Amygdala (tissue), 56 donors: ENCODE measurements around the gene GABBR2.

ENCODE experiments used
- DNase-seq, 56 donors: peaks; one replicate each; lab custom pipeline; 2025; lab: John Stamatoyannopoulos, UW

The GABBR2 gene

DNA sequence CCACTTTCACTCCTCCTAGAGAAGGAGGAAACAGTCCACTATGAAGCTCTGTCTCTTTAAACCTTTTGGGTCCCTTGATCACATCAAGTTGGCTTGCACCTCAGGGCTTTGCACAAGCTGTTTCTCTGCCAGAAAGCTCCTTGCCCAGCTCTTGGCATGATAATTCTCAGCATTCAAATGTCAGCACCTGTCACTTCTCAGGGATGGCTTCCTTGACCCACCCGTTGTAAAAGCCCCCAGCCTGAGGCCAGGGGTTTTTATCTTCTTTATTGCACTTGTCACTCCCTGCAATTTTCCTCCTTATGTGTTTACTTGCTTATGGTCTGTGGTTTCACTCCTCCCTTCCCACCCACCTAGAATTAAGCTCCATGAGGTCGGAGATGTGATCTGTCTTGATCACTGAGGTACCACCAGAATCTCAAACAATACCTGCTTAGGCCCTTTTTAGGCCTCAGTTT lies 252.6 kb downstream of the GABBR2 start:
- DNase-seq, result no peak

DNA sequence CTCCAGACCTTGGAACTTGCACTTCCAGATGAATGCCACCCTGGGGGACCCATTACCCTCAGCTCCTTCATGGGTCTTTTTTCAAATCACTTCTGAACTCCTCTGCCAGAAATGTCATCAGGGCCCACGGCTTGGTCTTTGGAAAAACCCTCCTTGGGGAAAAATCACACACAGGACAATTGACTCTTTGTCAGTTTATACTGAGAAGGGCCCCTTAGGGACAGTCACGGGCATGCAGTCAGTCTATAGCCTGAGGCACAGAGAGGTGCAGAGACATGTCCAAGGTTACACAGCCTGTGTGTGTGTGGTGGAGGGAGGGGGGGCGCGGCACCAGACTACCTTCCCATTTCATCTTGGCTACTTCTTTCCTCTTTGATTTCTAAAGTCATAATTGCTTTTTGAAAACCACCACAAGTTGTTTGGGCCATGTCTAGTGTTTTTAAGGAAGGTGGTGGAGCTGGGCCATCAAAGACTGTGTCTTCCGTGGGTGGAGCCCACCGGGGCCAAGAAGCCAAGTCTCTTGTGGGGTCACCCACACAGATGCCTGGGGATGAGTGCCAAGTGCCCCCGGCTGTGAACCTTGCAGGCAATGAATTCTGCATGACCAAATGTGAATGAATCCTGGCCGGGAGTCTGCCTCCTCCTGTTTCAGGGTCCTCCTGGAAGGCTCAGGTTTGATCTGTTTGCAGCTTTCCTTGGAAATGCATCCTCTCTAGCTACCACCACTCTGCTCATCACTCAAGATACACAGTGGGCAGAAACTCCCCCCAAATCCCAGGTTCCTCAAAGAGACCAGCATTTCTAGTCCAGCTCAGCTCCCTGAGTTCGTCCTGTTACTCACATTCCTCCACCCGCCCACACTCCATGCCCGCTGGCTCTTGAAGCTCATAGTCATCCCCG lies 253.2 kb downstream of the GABBR2 start:
- peak in 4 of 56 donors; percentile 9 to 15 (median 12) for DNase-seq

DNA sequence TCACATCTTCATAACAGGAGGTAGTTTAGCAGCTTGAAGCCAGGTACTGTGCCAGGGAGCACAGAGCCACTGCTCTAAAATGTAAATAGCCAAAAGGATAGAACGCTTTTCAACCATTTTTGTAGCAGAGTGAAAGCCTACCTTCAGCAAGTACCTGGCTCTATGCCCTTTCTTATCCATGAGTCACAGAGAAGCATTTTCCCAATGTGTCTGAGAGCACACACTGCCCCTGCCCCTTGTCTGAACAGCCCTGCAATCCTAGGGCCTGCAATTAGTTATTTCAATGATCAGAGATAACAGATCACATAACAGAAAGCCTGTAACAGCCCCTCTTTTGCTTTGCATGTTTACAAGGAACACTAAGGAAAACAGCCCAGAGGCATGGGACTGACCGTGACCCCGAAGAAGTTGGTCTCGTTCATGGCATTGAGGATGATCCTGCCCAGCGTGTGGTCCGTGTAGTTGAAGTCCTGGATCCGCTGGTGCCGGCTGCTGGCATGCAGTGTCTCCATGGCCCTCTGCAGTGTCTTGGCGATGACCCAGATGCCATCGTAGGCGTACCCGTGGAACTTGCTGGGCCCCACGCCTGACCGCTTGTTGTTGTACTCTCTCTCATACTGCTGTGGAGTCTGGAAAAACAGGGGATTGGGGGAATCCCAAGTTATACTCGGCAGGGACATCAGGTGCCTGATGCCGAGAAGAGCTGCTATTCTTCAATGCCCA lies 255.0 kb downstream of the GABBR2 start:
- DNase-seq, result no peak

DNA sequence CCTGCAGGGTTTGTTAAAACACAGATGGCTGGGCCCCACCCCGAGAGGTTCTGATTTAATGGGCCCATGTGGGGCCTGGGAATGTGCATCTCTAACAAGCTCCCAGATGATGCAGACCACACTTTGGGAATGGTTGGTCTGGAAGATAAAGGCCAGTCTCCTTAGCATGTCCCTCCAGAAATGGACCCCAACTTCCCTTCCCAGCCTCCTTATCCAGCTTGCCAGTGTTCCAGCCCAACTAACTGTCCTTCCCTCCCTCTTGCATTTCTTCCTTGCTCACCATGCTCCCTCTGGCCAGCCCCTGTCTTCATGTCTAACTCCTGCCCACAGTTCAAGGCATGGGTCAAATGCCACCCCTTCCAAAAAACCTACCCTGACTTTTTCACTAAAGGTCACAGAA lies 257.2 kb downstream of the GABBR2 start:
- DNase-seq, result no peak

DNA sequence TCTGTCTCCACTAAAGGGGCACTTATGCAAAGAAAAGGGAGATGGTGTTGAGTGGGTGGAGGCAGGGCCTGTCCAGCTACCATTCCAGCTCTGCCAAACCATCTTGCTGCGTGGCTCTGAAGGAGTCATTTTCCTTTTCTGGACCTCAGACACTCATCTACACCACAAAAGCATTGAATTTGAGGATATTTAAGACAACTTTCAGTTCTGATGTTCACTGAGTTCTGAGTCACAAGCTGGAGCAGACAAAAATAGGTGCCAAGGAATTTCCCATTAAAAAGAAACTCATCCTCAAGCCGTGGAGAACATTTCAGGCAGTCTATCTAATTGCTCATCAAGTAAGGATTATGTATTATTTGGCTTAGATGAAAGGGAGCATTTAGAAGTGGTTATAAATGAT lies 258.2 kb downstream of the GABBR2 start:
- DNase-seq, result no peak

DNA sequence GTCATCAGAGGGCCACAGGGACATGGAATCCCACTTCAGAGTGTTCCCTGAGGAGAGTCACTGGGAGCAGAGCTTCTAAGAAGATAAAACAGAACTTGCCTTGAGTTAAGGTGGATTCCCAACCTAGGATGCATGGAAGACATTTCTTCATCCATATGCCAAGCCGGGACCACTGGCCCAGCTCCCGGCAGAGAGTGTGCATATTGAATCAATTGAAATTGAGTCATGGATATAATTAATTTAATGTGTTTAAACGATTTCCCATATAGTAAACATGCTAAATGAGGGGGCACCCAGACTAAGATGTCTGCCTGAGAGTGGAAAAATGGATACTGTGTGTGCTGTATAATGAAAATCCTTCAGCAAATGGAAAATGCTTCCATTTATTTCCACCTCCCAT lies 258.9 kb downstream of the GABBR2 start:
- no peak for DNase-seq

DNA sequence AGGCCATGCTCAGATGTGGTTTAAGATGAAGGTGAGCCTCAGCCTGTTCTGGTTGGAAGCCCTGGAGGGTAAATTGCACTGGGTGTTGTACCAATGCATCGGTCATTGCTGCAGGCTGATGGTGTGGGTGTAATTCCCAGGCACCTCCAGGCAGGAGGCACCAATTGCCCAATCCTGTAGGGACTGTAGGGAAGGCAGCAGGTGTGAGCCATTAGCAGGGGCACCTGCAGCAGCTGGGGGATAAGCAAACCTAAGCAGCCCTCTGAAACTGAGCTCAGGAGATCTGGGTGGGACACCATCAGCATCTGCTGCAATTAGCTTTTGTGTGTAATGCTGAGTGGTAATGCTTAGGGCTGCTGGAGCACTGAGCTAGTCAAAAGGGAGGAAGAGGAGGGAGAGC lies 263.2 kb downstream of the GABBR2 start:
- DNase-seq, result no peak

DNA sequence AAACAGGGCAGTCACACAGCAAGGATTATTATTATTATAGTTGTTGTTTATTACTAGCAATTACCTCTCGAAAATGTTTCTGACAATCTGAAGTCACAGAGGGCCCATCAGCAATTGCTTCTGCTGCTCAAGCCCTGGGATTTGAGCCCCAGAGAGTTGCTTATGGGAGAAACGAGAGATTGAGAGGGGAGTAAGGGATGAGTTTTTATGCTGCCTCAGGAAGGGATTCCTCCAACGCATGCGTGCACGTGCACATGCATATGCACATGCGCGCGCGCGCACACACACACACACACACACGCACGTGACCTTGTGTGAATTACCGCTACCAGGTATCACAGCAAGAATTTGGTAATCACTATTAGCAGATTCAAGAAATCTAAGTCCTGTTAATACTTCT lies 264.1 kb downstream of the GABBR2 start:
- DNase-seq, result no peak

DNA sequence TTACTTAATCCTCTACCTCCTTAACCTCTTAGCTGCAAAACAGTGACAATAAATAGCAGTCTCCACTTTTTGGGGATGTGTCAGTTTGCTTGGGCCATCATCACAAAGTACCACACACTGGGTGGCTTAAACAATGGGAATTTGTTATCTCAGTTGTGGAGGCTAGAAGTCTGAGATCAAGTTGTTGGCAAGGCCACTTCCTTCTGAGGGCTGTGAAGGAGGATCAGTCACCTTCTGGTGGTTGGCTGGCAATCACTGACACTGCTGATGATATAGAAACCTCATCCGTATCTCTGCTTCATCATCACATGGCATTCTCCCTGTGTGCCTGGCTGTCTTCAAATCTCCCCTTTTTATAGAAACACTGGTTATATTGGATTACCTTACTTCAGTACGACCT lies 266.2 kb downstream of the GABBR2 start:
- DNase-seq, result no peak

DNA sequence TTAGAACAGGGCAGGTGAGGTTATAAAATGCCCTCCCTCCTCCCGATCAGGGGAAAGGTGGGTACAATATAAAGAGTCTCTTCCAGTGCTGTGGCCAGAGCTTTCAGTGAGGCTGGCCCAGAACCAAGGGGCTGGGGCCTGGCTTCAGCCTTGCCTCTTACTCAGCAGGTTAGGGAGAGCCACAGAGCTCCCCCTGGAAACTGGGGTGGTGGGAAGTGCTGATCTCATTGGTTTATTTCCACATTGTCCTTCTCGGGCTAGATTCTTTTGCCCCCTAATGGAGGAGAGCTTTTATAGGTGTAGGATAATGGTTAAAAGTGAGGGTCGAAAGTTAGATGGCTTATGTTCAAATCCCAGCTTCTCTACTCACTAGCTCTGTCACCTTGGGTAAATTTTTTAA lies 266.6 kb downstream of the GABBR2 start:
- DNase-seq, result peak in 1 of 56 donors; percentile 12

DNA sequence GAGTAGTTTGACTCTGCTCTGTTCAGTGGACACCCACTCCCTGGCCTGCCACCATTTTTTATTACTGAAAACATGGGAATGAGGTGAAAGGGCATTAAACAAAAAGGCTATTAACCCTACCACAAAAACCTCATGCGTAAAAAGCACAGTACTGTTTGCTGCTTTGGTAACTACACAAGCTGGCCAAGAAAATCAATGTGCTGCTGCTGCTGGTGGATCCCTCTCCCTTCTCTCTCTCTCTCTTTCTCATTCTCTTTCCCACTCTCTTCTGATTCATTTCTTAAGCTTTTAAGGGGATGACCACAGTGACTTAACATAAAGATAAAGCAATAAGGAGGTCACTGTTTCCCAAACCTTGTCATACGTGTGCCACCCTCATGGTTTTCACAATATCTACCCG lies 270.1 kb downstream of the GABBR2 start:
- DNase-seq, result no peak

DNA sequence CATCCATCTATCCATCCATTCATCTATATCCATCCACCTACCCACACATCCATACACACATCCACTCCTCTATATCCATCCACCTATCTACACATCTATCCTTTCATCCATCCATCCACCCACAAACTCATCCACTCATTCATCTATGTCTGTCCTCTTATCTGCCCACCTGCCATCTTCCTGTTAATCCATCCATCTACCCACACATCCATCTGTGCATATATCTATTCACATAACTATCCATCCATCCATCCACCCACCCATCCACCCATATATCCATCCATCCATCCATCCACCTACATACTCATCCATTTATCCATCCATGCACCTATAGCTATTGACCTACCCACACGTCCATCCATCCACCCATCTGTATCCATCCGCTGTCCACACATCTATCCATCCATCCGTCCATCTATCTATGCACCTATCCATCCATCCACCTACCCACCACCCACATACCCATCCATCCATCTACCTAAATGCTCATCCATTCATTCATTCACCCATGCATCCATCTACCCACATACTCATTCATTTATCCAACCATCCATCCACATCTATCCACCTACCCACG lies 271.2 kb downstream of the GABBR2 start:
- DNase-seq, result no peak

DNA sequence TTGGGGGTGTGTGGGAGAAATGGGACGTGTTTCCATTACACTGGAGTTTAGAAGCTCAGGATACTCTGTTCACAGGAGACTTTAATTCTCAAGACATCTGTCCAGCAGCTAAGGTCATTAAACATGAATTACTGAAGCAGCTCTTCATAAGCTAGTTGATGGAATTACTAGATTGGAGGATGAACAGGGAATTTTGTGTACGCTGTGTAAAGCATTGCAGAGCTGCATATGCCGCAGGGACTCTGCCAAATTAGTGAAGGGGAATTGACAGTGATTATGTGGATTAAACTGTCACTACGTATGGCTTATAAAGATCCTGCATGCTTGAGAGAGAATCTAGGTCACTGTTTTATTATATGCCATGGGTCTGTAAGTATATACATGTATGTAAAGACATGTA lies 275.8 kb downstream of the GABBR2 start:
- DNase-seq, result no peak

DNA sequence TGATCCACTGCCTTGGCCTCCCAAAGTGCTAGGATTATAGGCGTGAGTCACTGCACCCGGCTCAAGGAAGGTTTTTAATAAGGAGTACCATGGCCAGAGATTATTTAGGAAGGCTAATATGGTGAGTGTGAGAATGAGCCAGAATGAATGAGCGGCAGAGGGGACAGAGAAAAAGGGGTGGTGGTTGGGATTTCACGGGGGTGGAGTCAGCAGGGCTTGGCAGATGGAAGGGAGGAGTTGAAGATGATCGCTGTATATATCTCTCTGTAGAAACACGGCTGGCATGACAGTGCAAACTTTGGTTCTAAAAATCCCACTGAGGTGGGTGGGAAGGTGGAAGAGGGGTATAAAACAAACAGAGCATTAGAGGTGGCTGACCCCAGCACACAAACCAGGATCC lies 276.6 kb downstream of the GABBR2 start:
- DNase-seq, result peak in 8 of 56 donors; percentile 6 to 43 (median 22)

DNA sequence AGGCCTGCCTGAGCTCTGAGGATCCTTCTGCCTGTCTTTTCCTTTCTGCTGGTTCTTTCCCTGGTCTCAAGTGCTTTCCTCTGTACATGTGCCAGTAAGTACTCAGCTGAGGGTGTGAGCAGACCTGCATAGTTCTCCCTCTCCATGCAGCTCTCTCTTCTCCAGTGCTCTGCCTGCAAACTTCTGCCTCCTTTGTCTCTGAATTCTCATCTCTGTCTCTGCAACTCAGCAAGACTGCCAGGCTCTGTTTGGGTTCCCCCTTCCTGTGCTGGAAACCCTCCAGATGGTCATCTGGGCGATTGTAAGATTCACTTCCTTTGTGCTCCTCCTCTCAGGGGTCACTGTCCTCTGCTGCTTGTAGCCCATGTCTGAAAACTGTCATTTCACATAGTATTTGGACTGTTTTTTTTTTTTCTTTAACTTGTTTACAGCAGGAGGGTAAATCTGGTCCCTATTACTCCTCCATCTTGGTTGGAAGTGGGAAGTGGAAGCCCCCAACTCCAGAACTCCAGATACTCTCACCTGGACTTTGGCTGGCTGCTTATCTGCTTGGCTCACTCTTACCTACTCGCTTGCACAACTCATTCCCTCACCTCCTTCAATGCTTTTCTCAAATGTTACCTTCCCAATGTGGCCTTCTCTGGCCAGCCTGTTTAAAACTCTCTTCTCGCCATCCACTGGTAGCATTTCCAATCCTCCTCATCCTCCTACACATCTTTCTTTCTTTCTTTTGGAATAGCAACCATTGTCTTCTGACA lies 278.0 kb downstream of the GABBR2 start:
- DNase-seq, result peak in 15 of 56 donors; percentile 5 to 58 (median 9)

DNA sequence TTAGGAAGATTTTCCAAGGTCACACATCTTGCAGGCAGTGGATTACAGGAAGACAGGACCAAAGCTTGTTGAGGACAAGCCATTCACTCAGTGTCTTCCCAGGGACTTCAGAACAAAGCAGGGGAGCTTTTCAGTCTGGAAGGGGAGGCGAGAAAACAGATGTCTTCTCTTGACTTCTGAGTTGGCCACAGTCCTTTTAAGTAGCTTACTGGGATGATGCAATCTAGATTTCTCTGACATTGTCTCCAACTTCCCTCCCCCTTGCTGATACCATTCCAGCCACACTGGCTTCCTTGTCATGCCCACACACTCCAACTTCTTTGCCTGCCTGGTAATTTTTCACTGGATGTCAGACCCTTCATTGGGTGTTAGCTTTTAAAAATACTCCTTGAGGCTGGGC lies 279.1 kb downstream of the GABBR2 start:
- DNase-seq, result peak in 1 of 56 donors; percentile 21

DNA sequence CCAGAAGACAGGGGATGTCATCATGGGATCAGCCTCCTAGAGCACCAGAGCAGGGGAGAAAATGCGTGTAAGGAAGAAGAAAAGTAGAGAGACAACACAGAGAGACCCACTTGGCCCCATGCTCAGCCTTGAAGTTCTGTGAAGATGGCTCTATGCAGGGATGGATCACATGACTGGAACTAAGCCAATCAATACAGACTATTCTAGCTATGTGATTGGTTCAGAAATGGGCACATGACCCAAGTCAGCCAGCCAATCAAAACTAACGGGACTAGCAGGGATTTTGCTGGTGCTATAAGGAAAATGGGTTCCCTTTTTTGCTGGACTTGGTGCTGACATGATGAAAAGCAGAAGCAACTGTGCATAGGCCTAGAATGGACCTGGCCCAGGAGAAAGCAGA lies 280.3 kb downstream of the GABBR2 start:
- DNase-seq, result no peak

DNA sequence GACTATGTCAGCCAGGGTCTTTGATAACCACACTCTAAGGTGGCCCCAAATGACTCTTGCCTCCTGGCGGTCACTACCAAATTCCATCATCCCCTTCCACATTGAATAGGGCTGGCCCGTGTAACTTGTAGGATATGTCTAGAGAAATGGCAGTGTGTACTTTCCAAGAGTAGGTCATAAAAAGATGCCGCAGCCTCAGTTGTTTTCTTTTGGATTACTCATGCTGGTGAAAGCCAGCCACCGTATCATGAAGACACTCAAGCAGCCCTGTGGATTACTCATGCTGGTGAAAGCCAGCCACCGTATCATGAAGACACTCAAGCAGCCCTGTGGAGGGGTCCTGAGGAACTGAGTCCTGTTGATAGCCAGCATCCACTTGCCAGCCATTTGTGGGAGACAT lies 281.2 kb downstream of the GABBR2 start:
- no peak for DNase-seq

DNA sequence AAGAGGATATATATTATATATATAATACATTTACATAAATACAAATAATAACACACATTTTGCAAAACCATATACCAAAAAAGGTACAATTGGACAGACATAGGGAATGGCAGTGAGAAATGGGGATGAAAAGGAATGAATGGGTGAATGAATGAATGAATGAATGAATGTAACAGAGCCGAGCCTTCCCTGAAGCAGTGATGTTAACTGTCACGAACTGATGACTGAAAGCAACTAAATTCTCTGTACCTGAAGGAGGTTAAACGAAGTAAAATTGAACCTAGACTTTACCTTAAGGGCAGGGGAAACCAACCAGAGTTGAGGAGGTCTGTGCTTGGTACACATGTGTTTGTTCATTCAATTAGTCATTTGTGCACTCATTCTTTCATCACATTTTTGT lies 283.7 kb downstream of the GABBR2 start:
- DNase-seq, result no peak

DNA sequence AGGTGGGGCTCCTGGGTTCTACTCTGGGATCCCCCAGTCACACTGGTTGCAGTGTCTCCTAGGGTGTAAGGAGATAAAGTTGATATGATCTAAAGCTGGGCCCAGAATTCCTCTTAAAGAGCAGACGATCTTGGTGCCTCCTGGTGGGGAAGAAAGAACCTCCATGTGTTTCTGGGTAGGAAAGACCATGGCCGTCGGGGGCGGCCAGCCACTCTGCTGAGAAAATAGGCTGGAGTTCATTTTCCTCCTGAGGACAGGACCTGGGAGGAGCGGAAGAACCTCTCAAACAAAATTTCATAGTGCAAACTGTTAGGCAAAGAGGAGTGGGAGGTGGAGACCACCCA lies 289.5 kb downstream of the GABBR2 start:
- no peak for DNase-seq
